HG03442 (cell line): Measurements from ENCODE around the gene SLC50A1.

ENCODE experiments used
- ATAC-seq: cut with Tn5 transposase; IDR thresholded peaks from one replicate; pipeline ENCODE4 v1.9.1; 2021; ENCODE audit warnings: mild to moderate bottlenecking, moderate library complexity; ENCODE audit not compliant: unreplicated experiment

SLC50A1 gene

GRCh38 chr1:155135415-155136028, at the start of gene SLC50A1:
Gene SLC50A1, plus strand, starts transcription at chr1:155135852. Its CDS starts 60 bp downstream, at chr1:155135912.
- ATAC-seq = peak; percentile 67

GRCh38 chr1:155086128-155086741, 49.4 kb upstream of the SLC50A1 start:
- ATAC-seq = no peak

GRCh38 chr1:155086856-155087535, 48.7 kb upstream of the SLC50A1 start:
- ATAC-seq = no peak

- no peak for ATAC-seq
These were observed 44.3 kb upstream of the SLC50A1 start for GRCh38 chr1:155091071-155092051.

- ATAC-seq = no peak
These were observed 43.5 kb upstream of the SLC50A1 start for GRCh38 chr1:155092131-155092530.

GRCh38 chr1:155092641-155093040, 43.0 kb upstream of the SLC50A1 start:
- ATAC-seq = no peak

- no peak for ATAC-seq
These were observed 41.6 kb upstream of the SLC50A1 start for GRCh38 chr1:155093911-155094621.

GRCh38 chr1:155094622-155094948, 41.1 kb upstream of the SLC50A1 start:
- ATAC-seq = no peak

GRCh38 chr1:155099331-155099730, 36.3 kb upstream of the SLC50A1 start:
- ATAC-seq = no peak

- ATAC-seq = no peak
These were observed 32.3 kb upstream of the SLC50A1 start for GRCh38 chr1:155103325-155103724.

GRCh38 chr1:155104605-155105534, 30.8 kb upstream of the SLC50A1 start:
- ATAC-seq = no peak

GRCh38 chr1:155105604-155106011, 30.0 kb upstream of the SLC50A1 start:
- ATAC-seq = no peak

GRCh38 chr1:155106862-155107261, 28.8 kb upstream of the SLC50A1 start:
- ATAC-seq = no peak

- no peak for ATAC-seq
These were observed 28.1 kb upstream of the SLC50A1 start for GRCh38 chr1:155107309-155108264.

GRCh38 chr1:155108296-155108695, 27.4 kb upstream of the SLC50A1 start:
- ATAC-seq = no peak

GRCh38 chr1:155110381-155110780, 25.3 kb upstream of the SLC50A1 start:
- ATAC-seq = no peak

- no peak for ATAC-seq
These were observed 24.8 kb upstream of the SLC50A1 start for GRCh38 chr1:155110826-155111225.

GRCh38 chr1:155113450-155113980, 22.1 kb upstream of the SLC50A1 start:
- no peak for ATAC-seq
